Measurements from ENCODE around the gene DENND2D. TPM values are rescaled to one million over a fixed set of nuclear protein-coding genes. Genes with fewer than 3 reads are reported as not detected.

The DENND2D gene
- total RNA-seq, 1 experiment from 2014 or later: not detected

GRCh38 chr1:111204201-111204982 lies 3.9 kb upstream of the DENND2D start:
- DNase-seq (ENCODE audit: low read depth): no peak

GRCh38 chr1:111203681-111204200 lies 3.3 kb upstream of the DENND2D start:
- DNase-seq (ENCODE audit: low read depth): no peak

DNA sequence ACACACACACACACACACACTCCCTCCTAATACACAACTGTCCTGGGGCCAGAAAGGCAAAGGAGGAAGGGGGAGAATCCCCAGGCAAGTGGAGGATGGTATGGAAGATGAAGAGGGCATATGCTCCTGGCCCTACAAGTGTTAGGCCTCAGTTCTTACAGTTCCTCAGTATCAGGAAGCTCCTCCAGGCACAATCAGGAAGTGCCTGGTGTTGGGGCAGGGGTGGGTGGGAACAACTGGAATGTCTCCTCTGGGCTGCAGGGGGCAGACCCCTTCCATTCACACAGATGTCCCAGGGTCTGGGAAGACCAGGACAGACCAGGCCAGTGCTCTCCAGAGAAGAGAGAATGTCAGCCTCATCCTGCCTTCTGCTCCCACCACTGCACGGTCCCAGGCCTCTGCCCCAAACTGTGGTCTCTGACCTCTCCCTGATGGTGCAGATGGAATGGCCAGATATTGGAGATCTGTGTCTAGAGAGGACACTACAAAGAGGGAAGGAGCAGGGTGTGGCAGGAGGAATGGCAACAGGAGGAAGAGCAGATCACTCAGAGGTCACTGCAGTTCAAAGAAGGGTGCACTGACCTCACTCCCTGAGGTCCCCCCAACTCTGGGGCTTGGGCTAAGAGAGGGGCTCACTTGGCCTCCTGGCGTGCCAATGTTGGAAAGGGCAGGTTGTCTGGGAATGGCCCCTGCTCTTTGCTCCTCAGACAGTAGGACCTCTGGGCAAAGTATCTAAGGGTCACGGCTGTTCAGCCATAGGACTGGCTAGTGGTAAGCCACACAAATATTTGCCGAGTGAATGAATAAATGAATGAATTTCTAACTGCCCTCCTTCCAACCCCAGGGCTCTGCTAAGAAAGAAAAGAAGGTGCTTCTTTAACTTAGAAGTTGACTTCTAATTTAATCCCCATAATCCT lies 2.5 kb upstream of the DENND2D start:
- no peak for DNase-seq (ENCODE audit: low read depth)

DNA sequence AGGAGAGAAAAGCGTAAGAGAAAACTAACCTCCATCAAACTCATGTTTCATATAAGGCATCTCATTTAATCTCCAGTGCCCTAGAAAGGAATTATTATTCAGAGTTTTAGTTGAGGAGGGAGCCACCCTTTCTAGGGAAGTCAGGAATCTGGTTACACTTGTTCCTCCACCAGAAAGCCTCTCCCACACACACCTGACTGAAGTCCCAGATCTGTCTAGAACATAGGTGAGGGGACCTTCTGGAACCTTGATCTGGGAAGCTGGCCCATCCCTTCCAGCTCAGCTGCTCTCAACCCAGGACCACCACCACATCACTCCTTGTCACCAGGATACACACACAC lies 1.9 kb upstream of the DENND2D start:
- DNase-seq (ENCODE audit: low read depth): no peak

DNA sequence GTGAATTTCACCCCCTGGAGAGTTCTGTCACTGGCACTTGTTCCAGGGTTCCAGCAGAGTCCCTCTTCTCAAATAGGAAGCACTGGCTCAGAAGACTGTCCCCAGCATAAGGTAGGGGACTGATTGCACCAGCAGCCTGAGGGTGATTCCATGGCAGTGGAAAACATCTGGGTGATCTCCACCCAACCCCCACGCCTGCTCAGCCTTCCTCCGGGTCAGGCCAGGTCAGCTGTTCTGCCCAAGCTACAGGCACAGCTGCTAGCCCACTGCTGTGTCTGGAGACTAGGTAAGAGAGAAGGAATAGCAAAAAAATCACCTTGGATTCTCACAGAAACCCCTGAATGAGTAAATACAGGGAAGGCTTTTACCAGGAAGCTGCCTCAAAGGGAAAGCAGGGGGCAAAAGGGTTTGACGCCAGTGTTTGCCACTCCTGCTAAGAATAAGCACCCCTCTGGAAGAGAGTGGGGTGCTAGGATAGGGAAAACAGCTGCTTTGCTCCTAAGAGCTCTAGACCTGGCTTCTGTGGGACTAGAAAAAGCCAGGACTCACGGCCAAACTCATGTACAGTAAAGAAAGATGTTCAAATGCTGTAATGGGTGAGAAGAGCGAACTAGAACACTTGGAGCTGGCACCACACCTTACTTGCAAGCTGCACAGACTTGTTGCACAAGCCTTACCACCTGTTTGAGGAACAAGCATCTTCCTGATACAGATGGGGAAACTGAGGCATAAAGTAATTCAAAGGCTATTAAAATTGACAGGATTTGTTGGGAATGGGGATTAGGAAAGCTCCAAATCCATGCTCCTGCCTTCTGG lies 1.0 kb upstream of the DENND2D start:
- DNase-seq (ENCODE audit: low read depth): no peak

DNA sequence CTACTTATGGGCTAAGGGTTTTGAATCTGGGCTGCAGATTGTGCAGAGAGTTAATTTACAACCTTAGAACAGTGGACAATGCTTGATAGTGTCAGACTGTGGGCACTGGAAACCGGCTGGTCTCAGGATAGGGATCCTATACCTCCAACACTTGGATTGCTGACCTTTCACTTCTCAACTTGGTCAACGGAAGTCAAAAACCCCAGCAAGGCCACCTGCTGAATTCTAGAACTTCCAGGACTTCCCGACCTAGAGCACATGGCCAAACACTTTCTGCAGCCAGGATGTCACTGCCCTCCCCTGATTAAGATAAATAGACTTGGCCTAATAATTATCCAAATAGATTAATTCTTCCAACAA lies 336 bp upstream of the DENND2D start:
- DNase-seq (ENCODE audit: low read depth): no peak

DNA sequence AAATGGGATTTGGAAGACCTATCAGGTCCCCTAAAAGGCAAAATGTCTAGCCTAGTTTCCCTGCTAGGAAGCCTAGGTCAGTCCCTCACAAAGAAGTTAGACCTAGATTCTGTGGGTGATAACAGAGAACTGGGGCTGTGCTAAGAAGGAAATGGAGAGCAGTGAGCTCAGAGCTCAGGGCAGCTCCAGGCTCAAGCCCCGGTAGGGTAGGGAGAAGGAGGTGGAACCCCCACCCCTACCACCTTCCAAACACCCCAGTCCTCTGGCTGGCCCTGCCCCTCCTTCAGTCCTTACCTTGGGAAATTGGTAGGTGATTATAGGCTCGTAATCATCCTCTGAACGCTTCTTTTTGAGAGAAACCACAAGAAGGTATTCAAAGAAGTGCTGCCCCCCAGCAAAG lies 1.1 kb downstream of the DENND2D start:
- DNase-seq (ENCODE audit: low read depth): no peak

GRCh38 chr1:111198836-111199235 lies 1.6 kb downstream of the DENND2D start:
- no peak for DNase-seq (ENCODE audit: low read depth)

DNA sequence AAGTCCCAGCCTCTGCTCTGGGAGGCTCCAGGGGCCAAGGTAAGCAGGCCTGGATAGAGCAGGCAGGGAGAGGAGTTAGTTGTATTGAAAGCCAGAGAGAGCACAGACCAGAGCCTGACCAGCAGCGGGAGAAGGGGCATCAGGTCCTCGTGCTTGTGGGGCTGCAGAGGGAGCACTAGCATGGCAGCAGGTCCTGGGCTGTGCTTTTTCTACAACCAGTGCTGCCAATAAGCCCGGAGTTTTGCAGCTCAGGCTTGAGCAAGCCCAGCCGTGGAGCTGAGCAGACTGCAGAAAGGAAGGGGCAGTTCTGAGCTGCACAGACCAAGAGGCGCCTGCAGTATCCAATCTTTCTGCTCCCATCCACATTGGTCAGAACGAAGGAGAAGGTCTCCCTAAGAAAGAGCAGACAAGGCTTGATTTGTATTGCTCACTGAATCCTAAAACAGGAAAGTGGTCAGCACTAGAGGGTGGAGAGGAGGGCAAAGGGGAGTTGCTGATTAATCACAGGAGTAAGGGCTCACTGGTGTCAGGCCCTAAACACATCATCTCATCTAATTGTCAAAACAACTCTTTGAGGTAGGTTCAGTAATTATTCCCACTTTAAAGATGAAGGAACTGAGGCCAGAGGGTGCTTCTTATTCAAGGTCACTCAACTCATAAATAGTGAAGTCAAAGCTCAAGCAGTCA lies 2.7 kb downstream of the DENND2D start:
- DNase-seq (ENCODE audit: low read depth): peak; percentile 25

DNA sequence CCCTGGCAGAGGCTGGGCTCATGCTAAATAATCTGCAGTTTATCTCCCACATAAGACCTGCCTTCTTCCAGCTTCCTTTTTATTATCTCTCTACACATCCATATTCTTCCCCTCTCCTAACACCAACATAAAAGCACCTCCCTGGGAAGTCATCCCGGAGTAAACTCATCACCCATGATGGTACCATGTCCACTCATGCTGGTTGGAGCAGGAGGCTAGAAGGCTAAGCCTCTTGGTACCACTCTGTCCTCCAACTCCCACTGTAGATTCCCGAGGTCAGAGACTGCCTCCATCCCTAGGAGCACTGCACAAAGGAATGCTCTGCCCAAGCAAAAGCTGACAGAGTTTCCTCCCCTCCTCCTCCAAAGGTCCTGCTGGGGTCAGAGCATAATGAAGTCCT lies 4.2 kb downstream of the DENND2D start:
- DNase-seq (ENCODE audit: low read depth): no peak

DNA sequence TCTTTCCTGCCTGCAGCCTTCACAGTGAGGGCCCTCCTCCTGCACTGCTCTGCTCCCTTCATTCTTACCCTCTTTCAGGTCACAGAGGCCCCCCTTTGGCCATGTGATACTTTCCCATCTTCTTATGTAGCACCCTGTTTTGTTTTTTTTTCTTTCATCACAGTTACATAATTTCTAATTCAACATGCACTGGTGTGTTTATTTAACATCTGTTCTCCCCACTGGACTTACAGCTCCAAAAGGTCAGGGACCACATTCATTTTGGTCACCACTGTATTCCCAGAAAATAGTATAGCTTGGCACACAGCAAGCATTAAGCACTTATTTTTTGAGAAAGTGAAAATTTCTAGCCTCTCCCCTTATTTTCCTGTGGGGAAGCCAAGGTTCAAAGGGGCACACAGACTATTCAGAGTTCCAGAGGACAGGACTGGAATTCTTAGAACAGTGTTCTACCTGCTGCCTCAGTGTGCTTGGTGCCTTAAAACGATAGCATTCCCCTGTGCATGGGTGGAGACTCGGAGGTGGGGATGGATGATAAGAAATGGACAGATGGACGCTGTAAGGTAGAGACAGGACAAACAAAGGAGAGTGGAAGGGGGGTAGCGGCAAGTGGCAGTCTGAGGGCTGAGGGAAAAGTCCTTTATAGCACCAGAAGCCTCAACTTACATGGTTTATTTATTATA lies 5.3 kb downstream of the DENND2D start:
- DNase-seq (ENCODE audit: low read depth): no peak

DNA sequence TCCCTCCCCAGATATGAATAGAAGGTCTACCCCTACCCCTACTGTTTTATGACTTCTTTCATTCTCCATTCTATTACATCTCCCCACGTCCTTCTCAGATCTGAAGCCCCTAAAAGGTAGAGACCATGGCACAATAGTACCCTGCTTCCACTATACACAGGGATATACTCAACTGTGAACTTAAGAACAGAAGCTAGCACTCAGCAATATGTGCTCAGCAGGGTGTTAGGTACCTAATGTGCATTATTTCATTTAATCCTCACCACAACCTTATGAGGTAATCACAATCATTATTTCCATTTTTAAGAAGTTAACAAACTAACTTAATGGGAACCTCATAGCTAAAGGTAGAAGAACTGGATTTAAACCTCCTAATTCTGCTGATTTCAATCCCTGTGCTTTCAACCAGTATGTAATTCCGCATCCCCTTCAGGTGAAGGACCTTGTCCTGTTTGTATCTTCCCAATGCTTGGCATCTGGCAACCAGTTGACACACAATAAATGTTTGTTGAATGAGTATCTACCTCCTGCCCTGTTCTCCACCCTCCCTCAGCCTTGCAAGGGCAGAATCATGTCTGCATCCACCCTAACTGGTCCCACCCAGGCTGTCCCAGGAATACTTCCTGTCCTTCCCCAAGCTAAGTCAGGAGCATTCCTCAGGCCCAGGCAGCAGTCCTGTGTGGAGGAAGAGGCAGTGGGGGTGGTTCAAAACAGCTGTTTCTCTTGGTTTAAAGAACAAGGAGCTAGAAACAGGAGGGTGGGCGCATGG lies 6.5 kb downstream of the DENND2D start:
- no peak for DNase-seq (ENCODE audit: low read depth)

- peak; percentile 10 for DNase-seq (ENCODE audit: low read depth)
Observed at GRCh38 chr1:111192658-111193519, 7.6 kb downstream of the DENND2D start.

GRCh38 chr1:111192074-111192473 lies 8.4 kb downstream of the DENND2D start:
- DNase-seq (ENCODE audit: low read depth): no peak

- peak; percentile 42 for DNase-seq (ENCODE audit: low read depth)
Observed at GRCh38 chr1:111191496-111191895, 8.9 kb downstream of the DENND2D start.

DNA sequence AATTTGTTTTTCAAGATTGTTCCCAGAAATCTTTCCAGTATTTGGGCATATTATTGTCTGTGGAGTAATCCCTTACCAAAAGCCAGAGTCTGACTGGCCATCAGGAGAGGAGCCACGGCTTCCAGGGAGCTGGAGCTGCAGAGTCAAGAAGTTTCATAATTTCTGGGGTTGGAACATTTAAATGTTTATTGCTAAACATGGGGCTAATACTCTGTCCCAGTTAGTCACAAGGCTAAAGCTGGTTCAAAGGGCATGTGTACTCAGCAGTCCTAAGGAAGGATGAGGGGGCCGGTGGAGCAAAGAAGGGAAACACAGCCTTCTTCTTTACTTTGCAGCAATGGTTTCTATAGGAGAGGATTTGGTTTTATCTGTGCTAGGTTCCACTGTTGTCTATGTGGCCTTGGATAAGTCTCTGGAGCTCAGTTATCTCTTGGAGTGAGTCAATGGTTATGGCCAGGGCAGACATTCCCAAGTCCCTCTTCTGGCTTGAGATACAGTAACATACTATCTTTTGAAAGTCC lies 9.5 kb downstream of the DENND2D start:
- no peak for DNase-seq (ENCODE audit: low read depth)

DNA sequence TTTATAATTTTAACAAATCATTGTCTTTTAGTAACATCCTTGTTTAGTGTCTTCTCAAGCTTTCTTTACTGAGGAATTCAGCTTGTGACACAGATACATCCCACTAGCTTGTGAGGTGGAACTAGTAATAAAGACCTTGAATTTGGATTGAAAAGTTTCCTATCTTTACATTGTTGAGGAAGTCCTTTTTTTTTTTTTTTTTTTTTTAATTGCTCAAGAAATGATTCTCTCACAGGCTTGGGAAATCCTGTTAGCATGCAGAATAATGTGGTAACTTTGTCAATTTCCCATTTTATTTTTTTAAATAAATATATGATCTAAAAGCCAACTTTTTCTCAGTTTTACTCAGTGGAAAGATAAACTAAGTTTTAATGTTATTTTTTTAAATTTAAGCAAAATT lies 15.8 kb downstream of the DENND2D start:
- no peak for DNase-seq (ENCODE audit: low read depth)

DNA sequence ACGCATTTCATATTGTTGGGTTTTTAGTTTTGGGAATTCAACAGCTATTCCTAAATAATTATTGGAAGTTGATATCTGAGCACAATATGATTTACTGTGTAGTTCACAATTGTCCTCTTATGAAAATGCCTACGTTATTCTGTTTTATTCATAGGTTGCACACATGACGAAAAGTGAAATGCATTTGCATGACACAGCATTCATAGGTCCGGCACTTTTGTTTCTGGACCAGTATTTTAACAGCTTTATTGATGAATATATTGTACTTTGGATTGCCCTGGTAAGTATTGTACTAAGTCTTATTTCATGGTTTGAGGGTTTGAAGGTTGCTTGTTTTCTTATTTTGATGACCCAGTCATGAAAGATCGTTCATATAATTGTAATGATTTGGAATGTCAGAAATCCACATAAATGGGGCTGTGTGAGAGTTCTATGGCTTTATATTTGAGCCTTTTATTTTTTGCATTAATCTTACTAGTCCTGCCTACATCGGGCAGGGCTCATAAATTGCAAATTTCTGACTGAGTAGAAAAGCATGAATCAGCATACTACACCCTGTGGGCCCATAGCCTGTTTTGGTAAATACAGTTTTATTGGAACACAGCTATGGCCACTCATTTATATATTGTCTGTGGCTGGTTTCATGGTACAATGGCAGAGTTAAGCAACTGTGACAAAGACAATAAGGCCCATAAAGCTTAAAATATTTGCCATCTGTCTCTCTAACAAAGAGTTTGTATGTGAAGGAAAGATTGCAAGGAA lies 17.0 kb downstream of the DENND2D start:
- no peak for DNase-seq (ENCODE audit: low read depth)

Measured in RPMI7951 (cell line).